Activated T-helper 2 cell treated with anti-CD3 and anti-CD28 coated beads, Interferon-gamma antibody, Interleukin-2, Interleukin-4, amounts not matched to agents 10 μg/mL and 5 μg/mL and 100 μg/mL, durations not matched to agents 14 hours and 24 hours and 36 hours (primary cell): ENCODE measurements around the gene ZFC3H1. TPM values are rescaled to one million over a fixed set of nuclear protein-coding genes. Genes with fewer than 3 reads are reported as not detected.
"Not testable (repeated sequence)": the region's sequence is repeated elsewhere in the genome, so short reads cannot be mapped to it uniquely, and the experiment has no call there.

Experiments
- DNase-seq: peaks from one replicate; pipeline ENCODE4 v3.0.0; 2021; ENCODE audit warnings: low spot score
- H3K27ac Mint-ChIP-seq: one replicate; pipeline ENCODE4 v1.8.0; 2021; ENCODE audit warnings: mixed read lengths
- H3K27me3 Mint-ChIP-seq: one replicate; pipeline ENCODE4 v1.8.0; 2021; ENCODE audit warnings: low read depth, mixed read lengths
- H3K36me3 Mint-ChIP-seq: one replicate; pipeline ENCODE4 v1.8.0; 2021; ENCODE audit warnings: low read depth, mixed read lengths
- H3K4me1 Mint-ChIP-seq: one replicate; pipeline ENCODE4 v1.8.0; 2021; ENCODE audit warnings: low read depth, mixed read lengths
- H3K4me3 Mint-ChIP-seq: one replicate; pipeline ENCODE4 v1.8.0; 2021; ENCODE audit warnings: low read depth, mild to moderate bottlenecking, moderate library complexity, mixed read lengths
- H3K9me3 Mint-ChIP-seq: one replicate; pipeline ENCODE4 v1.8.0; 2021; ENCODE audit warnings: mixed read lengths
- intact Hi-C: fragments of 100-400 bp; cut with micrococcal nuclease; formaldehyde crosslinking; loops from one replicate; pipeline ENCODE4 v1.15.1; 2023
- total RNA-seq: library from RNA; stranded (reverse); gene quantifications from 2 replicates; pipeline ENCODE4 v1.2.3, GENCODE V29; 2022

ZFC3H1 gene
- total RNA-seq, result 70.4 and 72.5 TPM in 2 replicates

- H3K27ac Mint-ChIP-seq, result peak within 1 kb of the TSS; percentile 100
- intact Hi-C loops, result loop anchor here (1.0 to 5.0 kb wide), 6 partner anchors 8 to 1421 kb away; partner anchors contain the start of genes CNOT2, RAB21, TBC1D15 and TMEM19
- H3K27me3 Mint-ChIP-seq, result no peaks in the 10 kb centered on the region
- peaks cover 49% of the 10 kb centered on the region for H3K36me3 Mint-ChIP-seq
- peak; percentile 91 for DNase-seq
- H3K9me3 Mint-ChIP-seq, result no peaks in the 10 kb centered on the region
- peak within 1 kb of the TSS; percentile 100 for H3K4me3 Mint-ChIP-seq
- H3K4me1 Mint-ChIP-seq, result peaks cover 34% of the 10 kb centered on the region
Observed at GRCh38 chr12:71663561-71664410, at the start of gene ZFC3H1, which contains the start of gene THAP2. Gene ZFC3H1, minus strand, starts transcription at chr12:71663848. Its CDS starts 238 bp downstream, at chr12:71663610. Gene THAP2, plus strand, starts transcription at chr12:71664301. Its CDS starts 209 bp downstream, at chr12:71664510.

DNA sequence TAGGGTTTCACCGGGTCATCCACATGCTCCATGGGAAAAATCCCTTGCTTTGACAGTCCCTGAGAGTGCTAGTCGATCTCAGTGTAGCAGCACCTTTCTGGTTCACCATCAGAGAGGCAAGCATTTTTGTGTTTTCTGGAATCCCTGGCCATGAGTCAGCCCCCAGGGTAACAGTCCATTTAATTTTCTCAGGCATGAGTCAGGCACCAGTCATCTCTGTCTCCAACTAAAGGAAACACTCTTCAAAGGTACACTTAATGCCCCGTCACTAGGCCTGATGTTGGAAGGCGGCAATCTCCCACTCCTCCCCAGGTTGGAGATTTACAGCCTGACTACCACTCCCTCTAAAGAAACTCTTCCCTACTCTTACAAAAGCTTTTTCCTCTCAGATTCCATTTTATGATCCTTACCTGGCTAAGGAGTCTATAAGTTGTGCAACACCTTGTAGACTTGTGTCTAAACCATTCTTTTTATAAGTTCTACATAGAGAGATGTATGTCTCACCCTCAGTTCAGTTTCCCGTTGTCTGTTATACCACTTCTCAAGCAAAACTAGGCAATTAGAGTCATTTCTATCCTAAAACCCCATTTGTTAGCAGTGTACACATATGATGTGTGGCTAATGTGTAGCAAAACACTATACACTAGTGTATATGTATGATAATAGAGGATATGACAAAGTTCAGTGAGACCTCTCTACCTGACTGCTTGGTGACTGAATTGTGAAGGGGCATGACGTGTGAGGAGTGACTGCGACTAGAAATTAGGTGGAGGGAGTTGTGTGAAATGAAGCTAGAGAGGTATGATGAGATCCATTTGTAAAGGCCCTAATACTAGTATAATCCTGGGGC, 46.9 kb upstream of the ZFC3H1 start:
- peaks cover 6% of the 10 kb centered on the region for H3K4me1 Mint-ChIP-seq
- intact Hi-C loops, result no loop called here
- H3K27ac Mint-ChIP-seq, result no peak overlapping the region
- no peak overlapping the region for H3K4me3 Mint-ChIP-seq
- H3K27me3 Mint-ChIP-seq, result peaks cover 11% of the 10 kb centered on the region
- H3K9me3 Mint-ChIP-seq, result peaks cover 24% of the 10 kb centered on the region
- DNase-seq, result no peak
- H3K36me3 Mint-ChIP-seq, result no peaks in the 10 kb centered on the region

DNA sequence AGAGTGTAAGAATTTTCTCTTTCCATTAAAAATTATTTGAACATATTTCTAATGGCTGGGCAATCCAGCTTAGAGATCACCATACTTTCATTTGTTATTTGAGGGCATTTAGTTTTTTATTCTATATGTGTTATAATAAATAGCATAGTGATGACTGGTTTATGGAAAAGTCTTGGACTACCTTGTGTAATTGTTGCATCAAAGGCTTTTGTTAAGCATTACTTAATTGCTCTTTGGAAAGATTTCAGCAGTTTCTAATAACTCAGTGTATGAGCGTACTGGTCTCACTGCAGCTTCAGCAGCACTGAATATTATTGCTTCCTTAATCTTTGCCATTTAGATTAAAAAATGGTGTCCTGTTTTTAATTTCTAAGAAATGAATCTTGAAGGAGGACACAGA, 45.0 kb upstream of the ZFC3H1 start:
- no peak overlapping the region for H3K27ac Mint-ChIP-seq
- peaks cover 11% of the 10 kb centered on the region for H3K27me3 Mint-ChIP-seq
- no peak overlapping the region for H3K4me3 Mint-ChIP-seq
- H3K9me3 Mint-ChIP-seq, result peaks cover 20% of the 10 kb centered on the region
- intact Hi-C loops, result no loop called here
- H3K4me1 Mint-ChIP-seq, result peaks cover 6% of the 10 kb centered on the region
- no peaks in the 10 kb centered on the region for H3K36me3 Mint-ChIP-seq
- no peak for DNase-seq

DNA sequence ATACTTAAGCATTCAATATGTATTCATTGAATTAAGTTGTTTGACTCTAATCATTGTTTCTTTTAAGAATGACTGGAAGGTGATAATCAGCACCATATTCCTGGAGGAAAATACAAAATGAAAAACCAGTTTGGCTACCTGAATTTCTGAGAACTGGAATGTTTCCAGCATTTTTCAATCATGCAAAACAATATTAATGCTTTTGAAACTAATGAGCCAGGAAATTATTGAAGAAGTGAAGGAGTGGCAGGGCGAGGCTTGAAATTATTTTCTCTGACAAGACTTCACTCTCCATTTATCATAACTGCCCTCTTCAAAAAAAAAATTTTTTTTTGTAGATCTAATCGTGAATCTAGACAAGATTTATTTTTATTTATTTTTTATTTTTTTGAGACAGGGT, 41.3 kb upstream of the ZFC3H1 start:
- Mint-ChIP-seq H3K4me3 (no peak overlapping the region), H3K4me1 (peaks cover 7% of the 10 kb centered on the region), H3K27ac (no peak overlapping the region), H3K27me3 (no peaks in the 10 kb centered on the region), H3K36me3 (peaks cover 5% of the 10 kb centered on the region), H3K9me3 (no peaks in the 10 kb centered on the region)
- intact Hi-C loops, result no loop called here
- DNase-seq, result no peak

GRCh38 chr12:71703206-71703605, 39.6 kb upstream of the ZFC3H1 start:
- DNase-seq, result no peak
- peaks cover 5% of the 10 kb centered on the region for H3K4me1 Mint-ChIP-seq
- H3K36me3 Mint-ChIP-seq, result peaks cover 21% of the 10 kb centered on the region
- H3K4me3 Mint-ChIP-seq, result no peak overlapping the region
- H3K27ac Mint-ChIP-seq, result no peak overlapping the region
- no peaks in the 10 kb centered on the region for H3K27me3 Mint-ChIP-seq
- H3K9me3 Mint-ChIP-seq, result no peaks in the 10 kb centered on the region
- intact Hi-C loops, result no loop called here

DNA sequence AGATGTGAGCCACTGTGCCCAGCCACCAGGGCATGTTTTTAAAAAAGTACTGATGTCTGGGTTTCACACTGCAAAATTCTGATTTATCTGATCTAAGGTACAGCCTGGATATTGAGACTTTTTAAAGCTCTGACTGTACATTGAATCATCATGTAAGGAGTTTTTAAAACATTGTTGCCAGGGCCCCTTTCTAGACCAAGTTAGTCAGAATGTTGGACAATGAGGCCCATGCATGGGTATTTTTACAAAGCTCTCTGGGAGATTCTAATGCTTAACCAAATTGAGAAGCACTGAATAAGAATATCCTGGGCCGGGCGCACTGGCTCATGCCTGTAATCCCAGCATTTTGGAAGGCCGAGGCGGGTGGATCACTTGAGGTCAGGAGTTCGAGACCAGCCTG, 38.9 kb upstream of the ZFC3H1 start:
- intact Hi-C loops, result no loop called here
- H3K27ac Mint-ChIP-seq, result no peak overlapping the region
- DNase-seq, result no peak
- H3K36me3 Mint-ChIP-seq, result peaks cover 27% of the 10 kb centered on the region
- no peak overlapping the region for H3K4me3 Mint-ChIP-seq
- peaks cover 1% of the 10 kb centered on the region for H3K4me1 Mint-ChIP-seq
- no peaks in the 10 kb centered on the region for H3K27me3 Mint-ChIP-seq
- no peaks in the 10 kb centered on the region for H3K9me3 Mint-ChIP-seq

GRCh38 chr12:71702181-71702580, 38.5 kb upstream of the ZFC3H1 start:
- H3K4me3 Mint-ChIP-seq, H3K27me3 Mint-ChIP-seq, intact Hi-C loops, H3K9me3 Mint-ChIP-seq, H3K4me1 Mint-ChIP-seq, H3K27ac Mint-ChIP-seq, DNase-seq: not testable (repeated sequence)
- H3K36me3 Mint-ChIP-seq, result peaks cover 31% of the 10 kb centered on the region

GRCh38 chr12:71695782-71696181, 32.1 kb upstream of the ZFC3H1 start:
- intact Hi-C loops, result no loop called here
- Mint-ChIP-seq H3K9me3 (no peaks in the 10 kb centered on the region), H3K27ac (no peak overlapping the region), H3K4me1 (no peaks in the 10 kb centered on the region), H3K4me3 (no peak overlapping the region), H3K27me3 (no peaks in the 10 kb centered on the region), H3K36me3 (peaks cover 34% of the 10 kb centered on the region)
- no peak for DNase-seq

GRCh38 chr12:71694099-71694820, 30.6 kb upstream of the ZFC3H1 start:
- Mint-ChIP-seq H3K9me3 (no peaks in the 10 kb centered on the region), H3K36me3 (peaks cover 23% of the 10 kb centered on the region), H3K27me3 (no peaks in the 10 kb centered on the region), H3K4me3 (no peak overlapping the region), H3K27ac (no peak overlapping the region), H3K4me1 (no peaks in the 10 kb centered on the region)
- intact Hi-C loops, result no loop called here
- no peak for DNase-seq

GRCh38 chr12:71693651-71694050, 30.0 kb upstream of the ZFC3H1 start:
- H3K4me1 Mint-ChIP-seq, H3K4me3 Mint-ChIP-seq, H3K9me3 Mint-ChIP-seq, H3K27ac Mint-ChIP-seq, DNase-seq, H3K27me3 Mint-ChIP-seq, intact Hi-C loops: not testable (repeated sequence)
- peaks cover 17% of the 10 kb centered on the region for H3K36me3 Mint-ChIP-seq

- Mint-ChIP-seq H3K4me1 (peaks cover 6% of the 10 kb centered on the region), H3K36me3 (peaks cover 12% of the 10 kb centered on the region), H3K27ac (no peak overlapping the region), H3K27me3 (no peaks in the 10 kb centered on the region), H3K9me3 (no peaks in the 10 kb centered on the region), H3K4me3 (no peak overlapping the region)
- DNase-seq, result no peak
- intact Hi-C loops, result no loop called here
Observed at GRCh38 chr12:71693126-71693525, 29.5 kb upstream of the ZFC3H1 start.

DNA sequence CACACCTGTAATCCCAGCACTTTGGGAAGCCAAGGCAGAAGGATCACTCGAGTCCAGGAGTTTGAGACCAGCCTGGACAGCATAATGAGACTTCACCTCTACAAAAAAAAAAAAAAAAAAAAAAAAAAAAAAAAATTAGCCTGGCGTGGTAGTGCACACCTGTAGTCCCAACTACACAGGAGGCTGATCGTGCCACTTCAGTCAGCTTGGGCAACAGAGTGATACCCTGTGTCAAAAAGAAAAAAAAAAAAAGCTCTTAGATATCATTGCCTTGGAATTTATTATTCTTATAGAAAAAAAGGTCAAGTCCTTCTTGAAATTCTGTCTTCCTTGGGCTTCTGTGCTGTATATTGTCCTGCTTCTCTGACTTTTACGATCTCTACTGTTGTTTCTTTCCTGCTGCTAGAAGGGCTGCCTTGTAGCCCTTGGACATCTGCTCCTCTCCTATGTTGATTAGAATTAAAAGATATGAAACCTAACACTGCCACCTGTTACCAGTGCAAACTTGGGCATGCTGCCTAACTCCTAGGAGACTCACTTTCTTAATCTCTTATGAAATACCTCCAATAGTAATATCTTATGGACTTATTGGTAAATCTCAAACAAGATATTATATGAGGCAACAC, 28.0 kb upstream of the ZFC3H1 start:
- Mint-ChIP-seq H3K4me1 (peaks cover 13% of the 10 kb centered on the region), H3K27ac (no peak overlapping the region), H3K9me3 (no peaks in the 10 kb centered on the region), H3K27me3 (no peaks in the 10 kb centered on the region), H3K36me3 (peaks cover 3% of the 10 kb centered on the region), H3K4me3 (no peak overlapping the region)
- no peak for DNase-seq
- intact Hi-C loops, result no loop called here
